HG02981 (cell line): ENCODE measurements around the gene TMEM62.
"Not testable (repeated sequence)": the region's sequence is repeated elsewhere in the genome, so short reads cannot be mapped to it uniquely, and the experiment has no call there.

ENCODE experiments used
- ATAC-seq: cut with Tn5 transposase; IDR thresholded peaks from one replicate; pipeline ENCODE4 v1.9.1; 2021; ENCODE audit warnings: mild to moderate bottlenecking, moderate library complexity; ENCODE audit not compliant: unreplicated experiment

Gene TMEM62

GRCh38 chr15:43118829-43119228 lies 14.6 kb upstream of the TMEM62 start:
- peak; percentile 52 for ATAC-seq

- no peak for ATAC-seq
These were observed 11.5 kb upstream of the TMEM62 start for GRCh38 chr15:43121863-43122262.

- ATAC-seq, result no peak
These were observed 8.2 kb upstream of the TMEM62 start for GRCh38 chr15:43125100-43125661.

- ATAC-seq, result no peak
These were observed 7.0 kb upstream of the TMEM62 start for GRCh38 chr15:43126356-43126755.

- no peak for ATAC-seq
These were observed 5.6 kb upstream of the TMEM62 start for GRCh38 chr15:43127752-43128151.

GRCh38 chr15:43128174-43128979 lies 5.0 kb upstream of the TMEM62 start:
- ATAC-seq, result not testable (repeated sequence)

- no peak for ATAC-seq
These were observed 4.4 kb upstream of the TMEM62 start for GRCh38 chr15:43128980-43129335.

GRCh38 chr15:43132830-43133429 lies 456 bp upstream of the TMEM62 start:
- ATAC-seq, result no peak

- ATAC-seq, result no peak
These were observed 810 bp downstream of the TMEM62 start for GRCh38 chr15:43134157-43134635.

- ATAC-seq, result no peak
These were observed 2.0 kb downstream of the TMEM62 start for GRCh38 chr15:43135351-43135750.

GRCh38 chr15:43143203-43143941 lies 10.0 kb downstream of the TMEM62 start:
- ATAC-seq, result no peak

- no peak for ATAC-seq
These were observed 11.1 kb downstream of the TMEM62 start for GRCh38 chr15:43144512-43144911.

- no peak for ATAC-seq
These were observed 12.8 kb downstream of the TMEM62 start for GRCh38 chr15:43146184-43146583.

- ATAC-seq, result no peak
These were observed 17.0 kb downstream of the TMEM62 start for GRCh38 chr15:43150191-43150929.

- no peak for ATAC-seq
These were observed 18.3 kb downstream of the TMEM62 start for GRCh38 chr15:43151688-43152087.

GRCh38 chr15:43153269-43153668 lies 19.9 kb downstream of the TMEM62 start:
- no peak for ATAC-seq

- ATAC-seq, result no peak
These were observed 32.5 kb downstream of the TMEM62 start for GRCh38 chr15:43165801-43166325.

- not testable (repeated sequence) for ATAC-seq
These were observed 33.9 kb downstream of the TMEM62 start for GRCh38 chr15:43167261-43167660.

GRCh38 chr15:43168192-43169107 lies 35.1 kb downstream of the TMEM62 start:
- no peak for ATAC-seq
